H7 (cell line): Measurements from ENCODE around the gene WDFY3. TPM values are rescaled to one million over a fixed set of nuclear protein-coding genes. Genes with fewer than 3 reads are reported as not detected.
A peak's percentile ranks its signal among the peaks of the same experiment; 100 is the strongest.

Source experiments
- DNase-seq: peaks from one replicate; pipeline ENCODE4 v3.0.0; 2012
- H3K27me3 ChIP-seq: 2 replicates; pipeline ENCODE4 v1.6.0; 2011; ENCODE audit warnings: mild to moderate bottlenecking, low read length; ENCODE audit not compliant: control insufficient read depth, insufficient read depth
- H3K36me3 ChIP-seq: replicated peaks from 2 replicates; pipeline ENCODE4 v1.5.1; 2011; ENCODE audit warnings: low read length; ENCODE audit not compliant: control insufficient read depth, insufficient read depth
- H3K4me3 ChIP-seq: 2 replicates; pipeline ENCODE4 v1.5.1; 2011; ENCODE audit warnings: low read depth, mild to moderate bottlenecking, control low read depth, low read length, moderate library complexity; ENCODE audit not compliant: insufficient read depth
- total RNA-seq: library from RNA; depleted of rRNA; stranded (reverse); fragments of >200 nt; shearing (Covaris generic); gene quantifications from 2 replicates; pipeline ENCODE4 v1.2.3, GENCODE V29; 2014

WDFY3 gene
- total RNA-seq, 1 experiment from 2014 or later, result 19.5 TPM

GRCh38 chr4:84790769-84791565 lies 175.5 kb downstream of the WDFY3 start:
- 0 out of 2 replicates have a peak, but pooled peaks cover 1% of the 10 kb centered on the region for H3K36me3 ChIP-seq
- no peak for DNase-seq
- H3K27me3 ChIP-seq, result no peaks in the 10 kb centered on the region
- H3K4me3 ChIP-seq, result no peak overlapping the region

DNA sequence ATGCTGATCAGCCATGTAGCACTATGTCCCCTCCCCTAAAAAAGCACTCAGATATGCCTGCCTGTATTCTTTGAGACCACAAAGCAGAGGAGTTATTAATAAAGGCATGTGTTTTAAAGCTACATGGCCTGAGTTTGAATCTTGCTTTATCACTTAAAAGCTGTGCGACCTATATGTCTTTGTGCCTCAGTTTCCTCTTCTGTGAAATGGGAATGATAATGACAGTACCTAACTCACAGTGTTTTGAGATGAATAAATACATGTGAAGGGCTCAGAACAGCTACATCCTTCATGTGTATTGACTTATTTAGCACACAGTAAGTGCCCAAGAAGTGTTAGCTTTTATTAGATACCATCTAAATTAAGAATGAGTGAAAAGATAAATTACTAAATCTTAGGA lies 180.0 kb downstream of the WDFY3 start:
- no peaks in the 10 kb centered on the region for H3K27me3 ChIP-seq
- H3K36me3 ChIP-seq, result peaks cover 12% of the 10 kb centered on the region
- DNase-seq, result no peak
- H3K4me3 ChIP-seq, result no peak overlapping the region

GRCh38 chr4:84782517-84782916 lies 184.0 kb downstream of the WDFY3 start:
- no peak overlapping the region for H3K4me3 ChIP-seq
- H3K36me3 ChIP-seq, result peaks cover 13% of the 10 kb centered on the region
- no peak for DNase-seq
- H3K27me3 ChIP-seq, result no peaks in the 10 kb centered on the region

DNA sequence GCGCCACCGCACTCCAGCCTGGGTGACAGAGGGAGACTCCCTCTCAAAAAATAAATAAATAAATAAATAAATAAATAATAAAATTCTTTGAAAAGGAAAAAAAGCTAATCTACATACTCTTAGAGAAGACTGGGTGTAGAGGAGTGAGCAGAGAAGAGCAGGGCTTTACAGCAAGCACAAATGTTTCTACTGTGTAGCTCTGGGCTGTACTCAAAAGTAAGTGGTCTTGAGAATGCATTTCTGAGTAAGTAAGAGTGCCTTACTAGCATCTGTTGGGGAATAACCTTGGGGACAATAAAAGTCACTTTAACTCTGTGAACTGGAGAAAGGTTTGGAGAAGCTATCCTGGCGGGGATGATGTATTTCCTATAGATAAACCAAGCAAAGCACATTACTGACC lies 185.8 kb downstream of the WDFY3 start:
- Histone ChIP-seq H3K27me3 (no peaks in the 10 kb centered on the region), H3K4me3 (no peak overlapping the region), H3K36me3 (peaks cover 10% of the 10 kb centered on the region)
- DNase-seq, result no peak

DNA sequence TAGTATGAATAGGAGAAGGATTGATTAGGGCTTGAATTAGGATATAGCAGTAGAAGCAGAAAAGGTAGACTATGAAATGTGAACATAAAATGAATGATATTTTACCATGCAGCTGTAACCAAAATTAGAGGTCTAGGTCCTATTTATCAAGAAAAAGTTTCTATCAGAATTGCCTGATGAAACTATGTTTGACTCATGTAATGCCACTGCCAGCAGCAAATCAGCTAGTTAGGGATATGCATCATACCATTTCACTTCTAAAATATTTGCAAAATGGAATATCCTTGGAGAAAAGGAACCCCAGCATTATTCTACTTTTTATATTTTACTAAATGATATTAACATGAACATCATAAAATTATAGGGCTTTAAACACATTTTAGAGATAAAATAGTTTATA lies 188.4 kb downstream of the WDFY3 start:
- peaks cover 7% of the 10 kb centered on the region for H3K36me3 ChIP-seq
- no peak overlapping the region for H3K4me3 ChIP-seq
- DNase-seq, result no peak
- no peaks in the 10 kb centered on the region for H3K27me3 ChIP-seq

DNA sequence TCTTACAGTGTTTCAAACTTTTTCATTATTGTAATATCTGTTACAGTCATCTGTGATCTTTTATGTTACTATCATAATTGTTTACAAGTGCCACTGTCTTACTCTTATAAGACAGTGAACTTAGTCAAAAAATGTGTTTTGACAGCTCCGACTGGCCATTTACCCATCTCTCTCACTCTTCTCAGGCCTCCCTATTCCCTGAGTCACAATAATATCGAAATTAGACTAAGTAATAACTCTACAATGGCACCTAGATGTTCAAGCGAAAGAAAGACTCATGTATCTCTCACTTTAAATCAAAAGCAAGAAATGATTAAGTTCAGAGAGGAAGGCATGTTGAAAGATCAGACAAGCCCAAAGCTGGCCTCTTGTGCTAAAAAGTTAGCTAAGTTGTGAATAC lies 199.3 kb downstream of the WDFY3 start:
- no peak for DNase-seq
- Histone ChIP-seq H3K27me3 (no peaks in the 10 kb centered on the region), H3K36me3 (no peaks in the 10 kb centered on the region; the same call in 1 of the 2 replicates), H3K4me3 (no peak overlapping the region)

- H3K36me3 ChIP-seq, result peaks cover 7% of the 10 kb centered on the region
- H3K27me3 ChIP-seq, result no peaks in the 10 kb centered on the region
- no peak for DNase-seq
- no peak overlapping the region for H3K4me3 ChIP-seq
Observed at GRCh38 chr4:84753321-84753972, 213.0 kb downstream of the WDFY3 start.

DNA sequence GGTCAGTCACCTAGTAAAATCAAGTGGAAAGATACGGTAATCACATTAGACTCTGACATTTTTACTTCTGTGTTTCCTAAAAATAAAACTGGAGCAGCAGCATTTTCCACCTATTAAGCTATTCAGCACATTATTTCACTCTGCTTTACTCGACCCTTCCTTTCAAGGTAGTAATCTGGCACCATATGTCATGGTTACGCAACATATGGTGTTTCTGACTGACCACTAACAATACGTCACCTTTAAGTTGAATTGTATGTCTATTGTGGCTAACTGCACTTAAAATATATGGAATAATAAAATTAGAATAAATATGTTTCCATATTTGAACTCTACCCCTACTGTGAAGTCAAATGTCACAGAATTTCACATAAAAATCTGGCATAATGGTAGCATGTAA lies 214.8 kb downstream of the WDFY3 start:
- Histone ChIP-seq H3K4me3 (no peak overlapping the region), H3K27me3 (no peaks in the 10 kb centered on the region), H3K36me3 (peaks cover 10% of the 10 kb centered on the region)
- DNase-seq, result no peak

DNA sequence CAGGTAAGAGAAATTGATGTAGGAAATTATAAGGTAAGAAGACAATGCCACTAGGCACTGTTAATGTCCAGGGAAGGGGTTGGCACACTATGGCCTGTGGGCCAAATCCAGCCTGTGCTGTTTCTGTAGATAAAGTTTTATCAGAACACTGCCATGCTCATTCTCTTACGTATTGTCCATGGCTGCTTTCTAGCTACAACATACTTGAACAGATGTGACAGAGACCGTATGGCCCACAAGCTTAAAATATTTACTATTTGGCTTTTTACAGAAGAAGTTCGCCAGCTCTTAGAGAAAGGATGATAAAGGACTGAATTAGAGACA lies 215.6 kb downstream of the WDFY3 start:
- H3K36me3 ChIP-seq, result peaks cover 10% of the 10 kb centered on the region
- H3K4me3 ChIP-seq, result no peak overlapping the region
- no peak for DNase-seq
- H3K27me3 ChIP-seq, result no peaks in the 10 kb centered on the region

GRCh38 chr4:84750260-84750959 lies 216.1 kb downstream of the WDFY3 start:
- no peaks in the 10 kb centered on the region for H3K27me3 ChIP-seq
- H3K4me3 ChIP-seq, result no peak overlapping the region
- peaks cover 10% of the 10 kb centered on the region for H3K36me3 ChIP-seq
- DNase-seq, result peak; percentile 26

DNA sequence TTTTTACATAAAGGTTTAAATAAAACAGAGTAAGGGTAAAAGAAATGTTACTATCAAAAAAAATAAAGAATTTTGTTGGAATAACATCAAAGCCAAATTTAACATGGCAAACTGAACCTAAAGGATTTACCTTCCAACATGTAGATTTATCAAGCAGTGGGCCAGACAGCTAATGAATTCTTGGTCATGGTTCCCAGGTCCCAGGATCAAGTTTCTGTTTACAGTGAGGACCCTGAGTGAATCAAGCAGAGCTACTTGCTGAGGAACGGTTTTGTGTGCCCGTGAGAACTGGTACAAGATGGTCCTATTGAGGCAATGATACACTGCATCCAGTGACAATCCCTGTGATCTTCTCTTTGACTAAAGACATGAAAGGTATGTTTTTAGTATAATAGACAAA lies 226.4 kb downstream of the WDFY3 start:
- no peak overlapping the region for H3K4me3 ChIP-seq
- peaks cover 9% of the 10 kb centered on the region for H3K36me3 ChIP-seq
- no peaks in the 10 kb centered on the region for H3K27me3 ChIP-seq

GRCh38 chr4:84738622-84739021 lies 227.9 kb downstream of the WDFY3 start:
- Histone ChIP-seq H3K36me3 (peaks cover 9% of the 10 kb centered on the region), H3K4me3 (no peak overlapping the region), H3K27me3 (no peaks in the 10 kb centered on the region)
- no peak for DNase-seq

More for the DNA sequence above, 226.4 kb downstream of the WDFY3 start:
- DNase-seq, result no peak

- Histone ChIP-seq H3K27me3 (no peaks in the 10 kb centered on the region), H3K4me3 (no peak overlapping the region), H3K36me3 (peaks cover 9% of the 10 kb centered on the region)
- DNase-seq, result no peak
Observed at GRCh38 chr4:84737656-84738055, 228.8 kb downstream of the WDFY3 start.

DNA sequence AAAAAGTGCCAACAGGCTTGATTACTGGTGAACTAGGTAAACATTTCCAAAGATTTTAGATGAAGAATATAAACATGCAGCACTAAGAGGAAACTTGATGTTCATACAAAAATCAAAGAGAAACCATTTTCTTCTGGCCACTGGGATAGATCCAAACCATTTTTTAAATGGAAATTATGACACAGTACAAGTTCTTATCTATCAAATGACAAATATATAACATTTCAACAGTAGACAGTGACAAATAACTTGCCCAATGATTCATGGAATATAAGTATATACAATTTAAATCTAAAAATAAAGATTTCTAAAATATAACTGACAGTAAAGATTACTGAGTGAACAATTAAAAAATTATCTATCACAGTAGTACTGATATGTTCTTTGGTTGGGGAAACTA lies 232.5 kb downstream of the WDFY3 start:
- no peak for DNase-seq
- Histone ChIP-seq H3K36me3 (peaks cover 6% of the 10 kb centered on the region), H3K27me3 (no peaks in the 10 kb centered on the region), H3K4me3 (no peak overlapping the region)
